Tibial artery (tissue), 4 donors: ENCODE results near the gene GNAT2.
A peak's percentile ranks its signal among the peaks of the same experiment; 100 is the strongest.

Source experiments
- DNase-seq, 2 donors: peaks; one replicate each; pipeline ENCODE4 v3.0.0-alpha.2; 2019
- H3K27ac ChIP-seq, 2 donors: fragments of 200-600 bp; sonication (generic) in 1 of 2; 1 replicate in 1 of 2; 2 replicates in 1 of 2; pipeline ENCODE4 v1.5.1; 2018 to 2019; ENCODE audit warnings: mild to moderate bottlenecking in 1 of 2
- H3K27me3 ChIP-seq, 2 donors: fragments of 200-600 bp; sonication (generic) in 1 of 2; one replicate each; pipeline versions ENCODE4 v1.5.1 to v1.6.0; 2016 to 2019
- H3K36me3 ChIP-seq, 3 donors: fragments of 200-600 bp; sonication (generic) in 2 of 3; one replicate each; pipeline ENCODE4 v1.5.1; 2016 to 2019; ENCODE audit warnings: mild to moderate bottlenecking in 2 of 3
- H3K4me1 ChIP-seq, 4 donors: fragments of 200-600 bp; sonication (generic) in 2 of 4; 1 replicate in 3 of 4; 2 replicates in 1 of 4; pipeline ENCODE4 v1.5.1; 2016 to 2019
- H3K4me3 ChIP-seq, 2 donors: fragments of 200-600 bp; sonication (generic) in 1 of 2; 1 replicate in 1 of 2; 2 replicates in 1 of 2; pipeline ENCODE4 v1.5.1; 2018 to 2019; ENCODE audit warnings: mild to moderate bottlenecking in 2 of 2
- H3K9me3 ChIP-seq, 3 donors: fragments of 200-600 bp; sonication (generic) in 1 of 3; one replicate each; pipeline ENCODE4 v1.5.1; 2016 to 2019
- intact Hi-C: fragments of 100-400 bp; cut with DNase I; formaldehyde crosslinking; loops from one replicate; pipeline ENCODE4 v1.15.0; 2023; ENCODE audit warnings: low total_unique reads
- TF ChIP-seq, protein P1 (sequence below), 2 experiments: fragments of 200-600 bp in 1 of 2; fragments of 450-650 bp in 1 of 2; IDR thresholded peaks; one replicate each; pipeline ENCODE4 v1.5.1; 2017 to 2019; ENCODE audit warnings: antibody characterized with exemption in 2 of 2, mild to moderate bottlenecking in 1 of 2, moderate library complexity in 1 of 2

The GNAT2 gene

DNA sequence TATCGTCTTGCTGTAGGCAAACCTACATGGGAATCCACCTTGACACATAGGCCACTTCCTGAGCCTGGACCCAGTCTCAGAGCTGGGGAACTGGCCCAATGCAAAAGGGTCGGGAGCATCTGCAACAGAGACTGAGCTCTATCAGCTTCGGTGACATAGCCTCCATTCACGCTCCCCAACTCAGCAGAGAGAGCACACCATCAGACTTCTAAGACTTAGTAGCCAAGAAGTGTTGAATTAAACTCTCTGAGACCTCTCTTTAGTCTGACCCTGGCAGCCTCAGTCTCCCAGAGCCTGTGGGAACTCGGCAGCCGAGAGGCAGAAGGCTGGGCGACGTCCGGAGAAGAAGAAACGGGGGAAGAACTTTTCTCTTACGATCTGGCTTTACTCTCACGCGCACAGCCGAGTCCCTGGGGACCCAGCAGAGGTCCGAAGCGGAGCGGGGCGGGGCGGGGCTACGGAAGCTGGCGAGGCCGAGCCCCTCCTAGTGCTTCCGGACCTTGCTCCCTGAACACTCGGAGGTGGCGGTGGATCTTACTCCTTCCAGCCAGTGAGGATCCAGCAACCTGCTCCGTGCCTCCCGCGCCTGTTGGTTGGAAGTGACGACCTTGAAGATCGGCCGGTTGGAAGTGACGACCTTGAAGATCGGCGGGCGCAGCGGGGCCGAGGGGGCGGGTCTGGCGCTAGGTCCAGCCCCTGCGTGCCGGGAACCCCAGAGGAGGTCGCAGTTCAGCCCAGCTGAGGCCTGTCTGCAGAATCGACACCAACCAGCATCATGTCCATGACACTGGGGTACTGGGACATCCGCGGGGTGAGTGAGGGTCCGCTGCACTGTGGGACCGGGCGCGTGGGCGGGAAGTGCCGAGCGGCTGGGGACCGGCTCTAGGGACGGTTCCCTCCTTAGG lies 36.5 kb upstream of the GNAT2 start, which contains the start of gene GSTM4:
Gene GSTM4 (plus strand): TSS at position 485 of the 905 bp plus-strand sequence. CDS start 291 bp downstream, at position 776.
- TF ChIP-seq, protein P1, sequence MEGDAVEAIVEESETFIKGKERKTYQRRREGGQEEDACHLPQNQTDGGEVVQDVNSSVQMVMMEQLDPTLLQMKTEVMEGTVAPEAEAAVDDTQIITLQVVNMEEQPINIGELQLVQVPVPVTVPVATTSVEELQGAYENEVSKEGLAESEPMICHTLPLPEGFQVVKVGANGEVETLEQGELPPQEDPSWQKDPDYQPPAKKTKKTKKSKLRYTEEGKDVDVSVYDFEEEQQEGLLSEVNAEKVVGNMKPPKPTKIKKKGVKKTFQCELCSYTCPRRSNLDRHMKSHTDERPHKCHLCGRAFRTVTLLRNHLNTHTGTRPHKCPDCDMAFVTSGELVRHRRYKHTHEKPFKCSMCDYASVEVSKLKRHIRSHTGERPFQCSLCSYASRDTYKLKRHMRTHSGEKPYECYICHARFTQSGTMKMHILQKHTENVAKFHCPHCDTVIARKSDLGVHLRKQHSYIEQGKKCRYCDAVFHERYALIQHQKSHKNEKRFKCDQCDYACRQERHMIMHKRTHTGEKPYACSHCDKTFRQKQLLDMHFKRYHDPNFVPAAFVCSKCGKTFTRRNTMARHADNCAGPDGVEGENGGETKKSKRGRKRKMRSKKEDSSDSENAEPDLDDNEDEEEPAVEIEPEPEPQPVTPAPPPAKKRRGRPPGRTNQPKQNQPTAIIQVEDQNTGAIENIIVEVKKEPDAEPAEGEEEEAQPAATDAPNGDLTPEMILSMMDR (IDR thresholded peaks at IDR 0.05), result peak in 1 of 2 experiments; percentile 6
- Histone ChIP-seq H3K4me3 (peak within 1 kb of the TSS; percentile 59 to 84), H3K4me1 (peaks cover 0 to 25% (median 13%) of the 10 kb centered on the region in 4 donors), H3K27me3 (no peaks in the 10 kb centered on the region), H3K9me3 (no peaks in the 10 kb centered on the region), H3K36me3 (peaks cover 6 to 33% (median 15%) of the 10 kb centered on the region in 3 donors), H3K27ac (peak within 1 kb of the TSS; percentile 92 to 93)
- peak; percentile 87 to 94 for DNase-seq
- intact Hi-C loops, result loop anchor here (10.0 kb wide), 1 partner anchor 269 kb away; no protein-coding TSS in a partner anchor

- Histone ChIP-seq H3K4me1 (peaks cover 0 to 35% (median 13%) of the 10 kb centered on the region in 4 donors), H3K27ac (peak overlapping the region; percentile 92 to 93), H3K36me3 (peaks cover 3 to 20% (median 5%) of the 10 kb centered on the region in 3 donors), H3K4me3 (no peak overlapping the region), H3K27me3 (no peaks in the 10 kb centered on the region), H3K9me3 (no peaks in the 10 kb centered on the region)
- TF ChIP-seq, protein P1 (IDR thresholded peaks at IDR 0.05), result no peak
- intact Hi-C loops, result loop anchor here (10.0 kb wide), 1 partner anchor 270 kb away; no protein-coding TSS in a partner anchor
- peak in 1 of 2 donors; percentile 35 for DNase-seq
Observed at GRCh38 chr1:109654519-109654918, 35.1 kb upstream of the GNAT2 start.

- no peak overlapping the region for H3K4me3 ChIP-seq
- intact Hi-C loops, result loop anchor here (10.0 kb wide), 1 partner anchor 271 kb away; no protein-coding TSS in a partner anchor
- no peak overlapping the region for H3K27ac ChIP-seq
- DNase-seq, result no peak
- H3K36me3 ChIP-seq, result peaks cover 0 to 8% (median 0%) of the 10 kb centered on the region in 3 donors
- H3K27me3 ChIP-seq, result no peaks in the 10 kb centered on the region
- H3K4me1 ChIP-seq, result peaks cover 0 to 35% (median 13%) of the 10 kb centered on the region in 4 donors
- TF ChIP-seq, protein P1 (IDR thresholded peaks at IDR 0.05), result no peak
- H3K9me3 ChIP-seq, result no peaks in the 10 kb centered on the region
Observed at GRCh38 chr1:109653306-109653705, 33.9 kb upstream of the GNAT2 start.

DNA sequence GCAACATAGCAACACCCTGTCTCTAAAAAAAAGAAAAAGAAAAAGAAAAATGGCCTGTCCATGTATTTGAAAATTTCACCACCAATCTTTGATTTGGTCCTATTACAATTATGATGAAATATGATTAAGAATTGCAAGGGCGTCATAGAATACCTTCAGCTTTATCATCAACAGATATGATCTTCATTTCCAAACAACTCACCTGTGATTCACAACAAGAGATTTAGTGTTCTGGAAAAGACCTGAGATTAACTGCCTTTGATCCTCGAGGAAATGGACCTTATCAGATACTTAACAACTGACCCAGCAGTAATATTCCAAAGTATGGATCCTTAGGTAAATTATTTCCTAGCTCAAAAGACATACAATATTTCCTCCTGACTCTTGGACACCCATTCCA lies 33.0 kb upstream of the GNAT2 start:
- intact Hi-C loops, result loop anchor here (10.0 kb wide), 1 partner anchor 272 kb away; no protein-coding TSS in a partner anchor
- H3K27ac ChIP-seq, result no peak overlapping the region
- peaks cover 0 to 35% (median 13%) of the 10 kb centered on the region in 4 donors for H3K4me1 ChIP-seq
- DNase-seq, result no peak
- no peak overlapping the region for H3K4me3 ChIP-seq
- TF ChIP-seq, protein P1 (IDR thresholded peaks at IDR 0.05), result no peak
- no peaks in the 10 kb centered on the region for H3K27me3 ChIP-seq
- H3K36me3 ChIP-seq, result no peaks in the 10 kb centered on the region
- H3K9me3 ChIP-seq, result no peaks in the 10 kb centered on the region

DNA sequence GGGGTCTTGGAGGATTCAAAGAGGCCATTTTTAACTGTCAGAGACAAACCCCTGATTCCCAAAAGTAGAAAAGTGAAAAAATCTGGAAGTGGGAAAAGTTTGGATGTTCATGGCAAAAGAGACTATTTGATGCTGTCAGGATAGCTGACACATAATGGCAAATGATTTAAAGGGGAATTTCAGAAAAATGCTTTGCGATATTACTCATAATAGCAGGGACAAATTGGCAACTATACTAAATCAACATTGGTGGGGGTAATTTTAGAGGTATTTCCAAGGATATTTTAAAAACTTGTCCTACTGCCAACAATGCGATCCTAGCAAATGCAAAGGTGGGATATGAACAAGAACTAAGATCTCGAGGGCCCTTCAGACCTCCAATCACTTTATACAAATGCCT lies 31.2 kb upstream of the GNAT2 start:
- Histone ChIP-seq H3K36me3 (no peaks in the 10 kb centered on the region), H3K4me1 (peaks cover 0 to 27% (median 7%) of the 10 kb centered on the region in 4 donors), H3K27ac (no peak overlapping the region), H3K4me3 (no peak overlapping the region), H3K9me3 (no peaks in the 10 kb centered on the region), H3K27me3 (no peaks in the 10 kb centered on the region)
- DNase-seq, result no peak
- intact Hi-C loops, result loop anchor here (10.0 kb wide), 1 partner anchor 274 kb away; no protein-coding TSS in a partner anchor
- TF ChIP-seq, protein P1 (IDR thresholded peaks at IDR 0.05), result no peak
